Loucy (cell line): ENCODE results near the gene DOP1A.

Source experiments
- CTCF ChIP-seq: fragments of 200-600 bp; sonication (generic); conservative IDR thresholded peaks from 2 replicates; pipeline ENCODE4 v1.5.1; 2014; ENCODE audit warnings: mild to moderate bottlenecking, antibody characterized with exemption, low read length
- EZH2phosphoT487 ChIP-seq: fragments of 200-600 bp; IDR thresholded peaks from 2 replicates; pipeline ENCODE4 v1.6.1; 2018; ENCODE audit warnings: antibody characterized with exemption, mild to moderate bottlenecking, moderate library complexity, borderline replicate concordance

- TF ChIP-seq CTCF: no peak
- no peak for TF ChIP-seq EZH2phosphoT487
Observed at GRCh38 chr6:83202031-83202430, 134.6 kb downstream of the DOP1A start.
